ENCODE results near the gene NEU3. TPM values are rescaled to one million over a fixed set of nuclear protein-coding genes. Genes with fewer than 3 reads are reported as not detected.

NEU3 gene
- total RNA-seq, 1 donor from 2014 or later, result 7.9 TPM

GRCh38 chr11:75056814-75057213 lies 68.1 kb downstream of the NEU3 start:
- TF ChIP-seq CTCF (IDR thresholded peaks at IDR 0.05; ENCODE audit: insufficient read depth, low read length, poor library complexity, severe bottlenecking), result no peak
- no peak for DNase-seq (ENCODE audit: low read depth)
- Histone ChIP-seq H3K27me3 (ENCODE audit: control insufficient read depth, insufficient read depth, low read length) (no peaks in the 10 kb centered on the region), H3K4me3 (ENCODE audit: low read depth, low read length) (no peak overlapping the region), H3K36me3 (ENCODE audit: control insufficient read depth, insufficient read depth, low read length) (no peaks in the 10 kb centered on the region)

GRCh38 chr11:75059299-75059698 lies 70.6 kb downstream of the NEU3 start:
- Histone ChIP-seq H3K4me3 (ENCODE audit: low read depth, low read length) (no peak overlapping the region), H3K27me3 (ENCODE audit: control insufficient read depth, insufficient read depth, low read length) (no peaks in the 10 kb centered on the region), H3K36me3 (ENCODE audit: control insufficient read depth, insufficient read depth, low read length) (no peaks in the 10 kb centered on the region)
- DNase-seq (ENCODE audit: low read depth), result no peak
- no peak for TF ChIP-seq CTCF (IDR thresholded peaks at IDR 0.05; ENCODE audit: insufficient read depth, low read length, poor library complexity, severe bottlenecking)

GRCh38 chr11:75063741-75064314 lies 75.1 kb downstream of the NEU3 start:
- Histone ChIP-seq H3K27me3 (ENCODE audit: control insufficient read depth, insufficient read depth, low read length) (no peaks in the 10 kb centered on the region), H3K36me3 (ENCODE audit: control insufficient read depth, insufficient read depth, low read length) (no peaks in the 10 kb centered on the region), H3K4me3 (ENCODE audit: low read depth, low read length) (no peak overlapping the region)
- peak; percentile 16 for DNase-seq (ENCODE audit: low read depth)
- no peak for TF ChIP-seq CTCF (IDR thresholded peaks at IDR 0.05; ENCODE audit: insufficient read depth, low read length, poor library complexity, severe bottlenecking)

- DNase-seq (ENCODE audit: low read depth), result no peak
- no peaks in the 10 kb centered on the region for H3K36me3 ChIP-seq (ENCODE audit: control insufficient read depth, insufficient read depth, low read length)
- no peak for TF ChIP-seq CTCF (IDR thresholded peaks at IDR 0.05; ENCODE audit: insufficient read depth, low read length, poor library complexity, severe bottlenecking)
These were observed 77.3 kb downstream of the NEU3 start for GRCh38 chr11:75066061-75066460.

More at GRCh38 chr11:75066061-75066460, 77.3 kb downstream of the NEU3 start:
- H3K4me3 ChIP-seq (ENCODE audit: low read depth, low read length), result no peak overlapping the region
- H3K27me3 ChIP-seq (ENCODE audit: control insufficient read depth, insufficient read depth, low read length), result no peaks in the 10 kb centered on the region

Other genes with a start within 250 kb of the NEU3 start
- 16.3 and 17.9 TPM in 2 replicates for gene RNF169, start 240.1 kb upstream of the NEU3 start, total RNA-seq
- gene XRRA1, start 39.8 kb upstream of the NEU3 start, total RNA-seq, result 3.2 and 8.6 TPM in 2 replicates
- 38.1 and 61.8 TPM in 2 replicates for gene SPCS2, start 39.7 kb upstream of the NEU3 start, total RNA-seq
- not detected in 2 replicates for gene OR2AT4, start 107.9 kb downstream of the NEU3 start, total RNA-seq
- 0.21 and 1.7 TPM in 2 replicates for gene SLCO2B1, start 162.2 kb downstream of the NEU3 start, total RNA-seq

Measured in kidney epithelial cell (primary cell).